Measurements from ENCODE around the gene ERAS.

Gene ERAS

DNA sequence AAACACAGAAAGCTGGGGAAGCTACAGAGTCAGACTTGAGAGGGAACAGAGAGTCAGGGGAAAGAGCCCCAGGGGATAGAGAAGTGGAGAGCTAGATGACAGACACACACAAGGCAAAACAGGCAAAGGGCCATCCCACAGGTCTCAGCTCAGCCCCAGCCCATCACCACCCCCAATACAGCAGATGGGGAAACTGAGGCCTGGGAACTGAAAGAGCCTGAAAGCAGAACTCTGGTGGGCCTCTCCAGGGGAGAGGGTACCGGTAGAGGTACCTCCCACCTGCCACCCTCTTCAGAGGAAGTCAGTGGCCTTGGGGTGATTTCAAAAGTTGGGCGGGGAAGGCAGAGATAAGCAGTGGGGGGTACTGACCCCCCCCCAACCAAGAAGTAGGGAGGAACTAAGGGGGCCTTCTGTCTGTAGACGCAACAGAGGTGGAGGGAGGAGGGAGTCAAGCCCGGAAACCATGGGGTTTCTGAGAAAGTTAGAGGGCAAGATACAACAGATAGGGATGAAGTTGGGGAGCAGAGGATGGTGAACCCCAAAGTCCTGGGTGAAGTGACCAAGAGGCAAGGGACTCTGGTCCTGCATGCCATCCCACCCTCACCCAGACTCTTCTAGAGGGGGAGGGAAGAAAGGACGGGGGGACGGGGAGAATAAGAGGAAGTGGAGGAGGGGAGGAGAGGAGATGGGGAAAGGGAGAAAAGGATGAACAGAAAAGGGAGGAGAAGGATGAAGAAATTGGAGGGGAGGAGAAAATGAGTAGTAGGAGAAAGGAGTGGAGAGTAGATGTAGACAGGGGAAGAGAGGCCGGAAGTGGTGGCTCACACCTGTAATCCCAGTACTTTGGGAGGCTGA lies 36.7 kb upstream of the ERAS start:
- H3K4me3 Mint-ChIP-seq: no peak overlapping the region

GRCh38 chrX:48790477-48790876 lies 35.8 kb upstream of the ERAS start:
- peaks cover 37 to 38% of the 10 kb centered on the region in 2 donors for H3K27me3 Mint-ChIP-seq
- H3K4me1 Mint-ChIP-seq: peaks cover 0 to 10% of the 10 kb centered on the region in 2 donors
- H3K36me3 Mint-ChIP-seq: no peaks in the 10 kb centered on the region
- H3K4me3 Mint-ChIP-seq: no peak overlapping the region
- ATAC-seq (replicated peaks): no peak
- no peaks in the 10 kb centered on the region for H3K9me3 Mint-ChIP-seq
- H3K27ac Mint-ChIP-seq: no peak overlapping the region
- DNase-seq: no peak

More for the DNA sequence above, 36.7 kb upstream of the ERAS start:
- ATAC-seq (replicated peaks) (no peak), DNase-seq (no peak)
- Mint-ChIP-seq H3K36me3 (no peaks in the 10 kb centered on the region), H3K27me3 (peaks cover 40 to 41% of the 10 kb centered on the region in 2 donors), H3K9me3 (no peaks in the 10 kb centered on the region), H3K27ac (no peak overlapping the region), H3K4me1 (peaks cover 0 to 10% of the 10 kb centered on the region in 2 donors)

DNA sequence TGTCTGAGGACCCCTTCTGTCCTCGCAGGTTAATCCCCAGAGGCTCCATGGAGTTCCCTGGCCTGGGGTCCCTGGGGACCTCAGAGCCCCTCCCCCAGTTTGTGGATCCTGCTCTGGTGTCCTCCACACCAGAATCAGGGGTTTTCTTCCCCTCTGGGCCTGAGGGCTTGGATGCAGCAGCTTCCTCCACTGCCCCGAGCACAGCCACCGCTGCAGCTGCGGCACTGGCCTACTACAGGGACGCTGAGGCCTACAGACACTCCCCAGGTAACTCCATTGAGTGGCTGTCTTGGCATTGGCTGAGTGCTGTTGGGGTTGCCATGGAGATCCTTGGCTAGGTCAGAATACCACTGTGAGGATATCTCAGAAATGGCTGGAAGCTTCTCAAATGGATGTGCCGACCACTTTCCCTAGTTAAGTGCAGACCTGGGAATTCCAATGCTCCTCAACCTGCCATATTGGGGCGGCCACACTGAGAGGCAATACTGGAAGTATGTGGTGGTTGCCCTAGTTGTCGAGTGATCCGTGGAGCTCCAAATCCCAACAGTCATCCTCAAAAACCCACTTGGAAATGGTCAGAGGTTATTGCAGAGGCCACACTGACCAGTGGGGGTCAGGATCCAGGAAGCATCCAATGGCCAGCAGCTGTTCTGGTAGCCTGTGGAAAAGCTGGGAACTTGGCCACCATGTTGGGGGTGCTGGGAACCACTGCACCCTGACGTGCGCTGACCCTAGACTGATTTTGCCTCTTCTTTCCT lies 35.1 kb upstream of the ERAS start:
- Mint-ChIP-seq H3K36me3 (no peaks in the 10 kb centered on the region), H3K27ac (no peak overlapping the region)
- no peak for ATAC-seq (replicated peaks)

DNA sequence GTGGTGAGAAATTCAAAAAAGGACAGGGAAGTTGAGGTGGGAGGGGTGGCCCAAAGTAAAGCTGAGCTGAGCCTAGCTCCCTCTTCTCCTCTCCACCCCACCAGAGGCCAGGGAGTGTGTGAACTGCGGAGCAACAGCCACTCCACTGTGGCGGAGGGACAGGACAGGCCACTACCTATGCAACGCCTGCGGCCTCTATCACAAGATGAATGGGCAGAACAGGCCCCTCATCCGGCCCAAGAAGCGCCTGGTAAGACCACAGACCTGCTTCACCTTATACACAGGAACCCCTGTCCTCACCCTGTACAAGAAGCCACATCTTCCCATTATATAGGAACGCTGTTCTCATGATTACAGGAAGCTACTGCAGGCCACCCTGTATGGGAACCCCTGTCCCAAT lies 34.1 kb upstream of the ERAS start:
- H3K36me3 Mint-ChIP-seq: no peaks in the 10 kb centered on the region

More for the DNA sequence above, 35.1 kb upstream of the ERAS start:
- no peaks in the 10 kb centered on the region for H3K9me3 Mint-ChIP-seq
- H3K4me3 Mint-ChIP-seq: no peak overlapping the region
- H3K27me3 Mint-ChIP-seq: peaks cover 32 to 42% of the 10 kb centered on the region in 2 donors
- peaks cover 0 to 10% of the 10 kb centered on the region in 2 donors for H3K4me1 Mint-ChIP-seq
- DNase-seq: no peak

DNA sequence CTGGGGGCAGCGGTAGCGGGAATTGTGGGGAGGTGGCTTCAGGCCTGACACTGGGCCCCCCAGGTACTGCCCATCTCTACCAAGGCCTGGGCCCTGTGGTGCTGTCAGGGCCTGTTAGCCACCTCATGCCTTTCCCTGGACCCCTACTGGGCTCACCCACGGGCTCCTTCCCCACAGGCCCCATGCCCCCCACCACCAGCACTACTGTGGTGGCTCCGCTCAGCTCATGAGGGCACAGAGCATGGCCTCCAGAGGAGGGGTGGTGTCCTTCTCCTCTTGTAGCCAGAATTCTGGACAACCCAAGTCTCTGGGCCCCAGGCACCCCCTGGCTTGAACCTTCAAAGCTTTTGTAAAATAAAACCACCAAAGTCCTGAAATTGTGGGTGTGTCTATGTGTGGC lies 32.4 kb upstream of the ERAS start:
- DNase-seq: no peak
- Mint-ChIP-seq H3K27me3 (peaks cover 8 to 23% of the 10 kb centered on the region in 2 donors), H3K4me1 (peaks cover 0 to 10% of the 10 kb centered on the region in 2 donors), H3K27ac (no peak overlapping the region), H3K9me3 (no peaks in the 10 kb centered on the region), H3K4me3 (no peak overlapping the region), H3K36me3 (no peaks in the 10 kb centered on the region)
- no peak for ATAC-seq (replicated peaks)

More for the DNA sequence above, 34.1 kb upstream of the ERAS start:
- H3K9me3 Mint-ChIP-seq: no peaks in the 10 kb centered on the region
- H3K4me3 Mint-ChIP-seq: no peak overlapping the region
- H3K27ac Mint-ChIP-seq: no peak overlapping the region
- H3K27me3 Mint-ChIP-seq: peaks cover 25 to 37% of the 10 kb centered on the region in 2 donors
- H3K4me1 Mint-ChIP-seq: peaks cover 0 to 10% of the 10 kb centered on the region in 2 donors
- DNase-seq (no peak), ATAC-seq (replicated peaks) (no peak)

GRCh38 chrX:48794340-48794910 lies 31.9 kb upstream of the ERAS start:
- ATAC-seq (replicated peaks) (no peak), DNase-seq (no peak)
- H3K27me3 Mint-ChIP-seq: peaks cover 4 to 23% of the 10 kb centered on the region in 2 donors
- peaks cover 0 to 5% of the 10 kb centered on the region in 2 donors for H3K4me1 Mint-ChIP-seq
- no peaks in the 10 kb centered on the region for H3K9me3 Mint-ChIP-seq
- no peaks in the 10 kb centered on the region for H3K36me3 Mint-ChIP-seq
- no peak overlapping the region for H3K27ac Mint-ChIP-seq
- H3K4me3 Mint-ChIP-seq: no peak overlapping the region

DNA sequence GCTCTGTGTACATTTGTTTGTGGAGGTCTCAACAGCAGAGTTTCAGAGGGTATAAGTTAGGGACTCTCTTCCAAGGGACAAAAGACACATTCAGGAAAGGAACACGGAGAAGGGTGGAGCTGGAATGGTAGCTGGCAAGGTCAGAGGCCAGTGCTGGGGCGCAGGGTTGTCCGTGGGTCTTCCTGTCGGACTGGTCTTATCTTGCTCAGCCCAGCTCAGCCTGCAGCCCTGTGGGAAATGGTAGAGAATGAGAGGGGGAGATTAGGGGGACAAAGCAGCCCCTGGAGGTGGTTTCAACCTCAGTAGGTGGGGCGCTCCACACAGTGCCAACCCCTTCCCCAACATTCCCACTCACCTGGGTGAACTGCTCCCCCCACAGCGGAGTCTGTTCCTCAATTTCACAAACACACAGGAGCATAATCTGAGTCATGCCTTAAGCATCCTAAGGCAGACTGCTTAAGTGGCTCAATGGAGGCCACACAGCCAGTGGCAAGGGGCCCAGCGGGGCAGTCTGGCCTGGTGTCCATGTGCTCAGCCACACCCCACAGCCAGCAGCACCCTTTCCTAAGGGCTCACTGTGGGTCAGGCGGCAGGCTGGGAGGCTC lies 31.3 kb upstream of the ERAS start:
- no peak overlapping the region for H3K27ac Mint-ChIP-seq
- peaks cover 0 to under 1% of the 10 kb centered on the region in 2 donors for H3K4me1 Mint-ChIP-seq
- peaks cover 0 to 19% of the 10 kb centered on the region in 2 donors for H3K27me3 Mint-ChIP-seq
- no peaks in the 10 kb centered on the region for H3K36me3 Mint-ChIP-seq
- no peaks in the 10 kb centered on the region for H3K9me3 Mint-ChIP-seq
- no peak for DNase-seq
- no peak for ATAC-seq (replicated peaks)
- no peak overlapping the region for H3K4me3 Mint-ChIP-seq

- DNase-seq (no peak), ATAC-seq (replicated peaks) (no peak)
- Mint-ChIP-seq H3K4me1 (peaks cover 7 to 17% of the 10 kb centered on the region in 2 donors), H3K9me3 (no peaks in the 10 kb centered on the region), H3K36me3 (no peaks in the 10 kb centered on the region), H3K4me3 (no peak overlapping the region), H3K27me3 (peaks cover 0 to 13% of the 10 kb centered on the region in 2 donors), H3K27ac (no peak overlapping the region)
Measured at GRCh38 chrX:48798318-48798717, 28.0 kb upstream of the ERAS start.

- Mint-ChIP-seq H3K36me3 (peaks cover 6 to 11% of the 10 kb centered on the region in 2 donors), H3K4me3 (peak overlapping the region; percentile 90 to 91), H3K4me1 (peaks cover 9 to 17% of the 10 kb centered on the region in 2 donors), H3K9me3 (no peaks in the 10 kb centered on the region), H3K27me3 (peaks cover 0 to 12% of the 10 kb centered on the region in 2 donors), H3K27ac (peak overlapping the region; percentile 99)
- ATAC-seq (replicated peaks) (no peak), DNase-seq (no peak)
Measured at GRCh38 chrX:48800574-48801279, 25.6 kb upstream of the ERAS start.

DNA sequence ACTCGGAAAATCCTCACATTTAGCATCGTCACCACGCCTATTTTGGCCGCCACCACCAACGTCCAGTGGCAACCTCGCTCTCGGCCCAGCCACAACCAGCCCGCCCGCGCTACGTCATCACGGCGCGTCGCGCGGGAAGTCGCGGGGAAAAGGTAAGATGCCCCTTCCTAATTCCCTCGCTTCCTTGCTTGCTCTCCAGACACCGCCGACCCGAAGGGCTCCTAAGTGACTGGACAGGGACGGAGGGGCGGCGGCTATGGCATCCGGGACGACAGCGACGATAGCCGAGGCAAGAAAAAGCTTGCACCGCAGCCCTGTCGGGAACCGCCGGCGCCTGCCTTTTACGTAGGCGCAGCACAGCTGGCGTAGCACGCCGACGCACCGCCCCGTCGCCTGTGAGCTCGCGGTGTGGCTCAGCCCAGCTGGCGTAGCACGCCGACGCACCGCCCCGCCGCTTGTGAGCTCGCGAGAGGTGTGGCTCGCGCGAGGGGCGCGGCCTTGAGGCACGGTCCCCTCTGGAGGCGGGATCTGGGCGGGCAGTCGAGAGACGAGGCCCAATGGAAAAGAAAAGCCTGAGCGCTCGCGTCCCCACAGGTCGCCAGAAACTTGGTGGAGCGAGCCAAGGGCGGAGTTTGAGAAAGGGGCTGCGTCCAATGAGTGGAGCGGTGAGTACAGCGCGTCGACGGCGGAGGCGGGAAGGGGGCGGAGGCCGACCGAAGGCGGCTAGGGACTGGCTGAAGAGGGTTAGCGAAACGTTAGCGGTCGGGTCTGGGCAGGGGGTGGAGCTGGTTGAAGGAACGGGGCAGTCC lies 24.8 kb upstream of the ERAS start, which contains the start of gene HDAC6:
TSS of gene HDAC6 (plus strand) at position 788 of the 809 bp plus-strand sequence. CDS start 626 bp downstream, outside the sequence.
- H3K4me3 Mint-ChIP-seq: peak within 1 kb of the TSS; percentile 90 to 91
- H3K27me3 Mint-ChIP-seq: peaks cover 0 to 5% of the 10 kb centered on the region in 2 donors
- DNase-seq: peak; percentile 96
- H3K27ac Mint-ChIP-seq: peak within 1 kb of the TSS; percentile 99
- ATAC-seq (replicated peaks): peak; percentile 85 to 87
- peaks cover 7 to 11% of the 10 kb centered on the region in 2 donors for H3K36me3 Mint-ChIP-seq
- no peaks in the 10 kb centered on the region for H3K9me3 Mint-ChIP-seq
- H3K4me1 Mint-ChIP-seq: peaks cover 9 to 17% of the 10 kb centered on the region in 2 donors

DNA sequence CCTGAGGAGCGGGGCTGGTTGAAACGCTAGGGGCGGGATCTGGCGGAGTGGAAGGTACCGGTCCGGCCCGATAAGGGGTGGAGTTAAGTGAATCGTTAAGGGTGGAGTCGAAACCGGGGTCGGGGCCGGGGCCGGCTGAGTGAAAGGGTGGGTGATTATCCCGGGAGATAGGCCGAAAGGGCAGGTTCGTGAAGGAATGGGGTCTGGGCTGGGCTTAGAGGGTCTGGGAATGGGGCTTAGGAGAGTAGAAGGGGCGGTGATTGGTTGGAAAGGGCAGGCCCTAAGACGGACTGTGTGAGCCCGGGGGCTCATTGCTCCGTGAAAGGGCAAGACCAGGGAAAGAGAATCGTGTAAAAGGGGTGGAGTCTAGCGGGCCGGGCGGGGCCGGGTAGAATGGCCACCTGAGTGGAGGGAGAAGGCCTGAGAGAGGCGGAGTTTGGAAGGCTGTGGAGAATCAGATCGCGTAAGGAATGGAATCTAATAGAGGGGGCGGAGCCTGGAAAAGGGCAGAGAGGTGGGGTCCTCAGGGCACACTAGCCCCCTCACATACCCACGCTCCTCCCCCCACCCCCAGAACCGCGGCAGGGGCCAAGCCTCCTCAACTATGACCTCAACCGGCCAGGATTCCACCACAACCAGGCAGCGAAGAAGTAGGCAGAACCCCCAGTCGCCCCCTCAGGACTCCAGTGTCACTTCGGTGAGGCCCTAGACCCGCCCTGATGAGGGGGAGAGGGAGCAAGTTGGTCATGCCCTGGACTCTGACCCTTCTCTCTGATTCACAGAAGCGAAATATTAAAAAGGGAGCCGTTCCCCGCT lies 24.0 kb upstream of the ERAS start:
- H3K4me1 Mint-ChIP-seq: peaks cover 9 to 17% of the 10 kb centered on the region in 2 donors
- peaks cover 7 to 11% of the 10 kb centered on the region in 2 donors for H3K36me3 Mint-ChIP-seq
- peak overlapping the region; percentile 90 to 91 for H3K4me3 Mint-ChIP-seq
- DNase-seq (peak; percentile 81), ATAC-seq (replicated peaks) (peak; percentile 67 to 70)
- peaks cover 0 to 5% of the 10 kb centered on the region in 2 donors for H3K27me3 Mint-ChIP-seq
- H3K27ac Mint-ChIP-seq: peak overlapping the region; percentile 99
- H3K9me3 Mint-ChIP-seq: no peaks in the 10 kb centered on the region

- H3K27me3 Mint-ChIP-seq: peaks cover 0 to 5% of the 10 kb centered on the region in 2 donors
- ATAC-seq (replicated peaks): no peak
- peaks cover 9 to 17% of the 10 kb centered on the region in 2 donors for H3K4me1 Mint-ChIP-seq
- no peak for DNase-seq
- H3K36me3 Mint-ChIP-seq: peaks cover 7 to 11% of the 10 kb centered on the region in 2 donors
- peak overlapping the region; percentile 90 to 91 for H3K4me3 Mint-ChIP-seq
- H3K27ac Mint-ChIP-seq: peak overlapping the region; percentile 99
- H3K9me3 Mint-ChIP-seq: no peaks in the 10 kb centered on the region
Measured at GRCh38 chrX:48802905-48803200, 23.5 kb upstream of the ERAS start.

Data from stimulated activated naive B cell treated with anti-CD40 and anti-IgM and Interleukin-4, amounts not matched to agents 10 μg/mL and 1 μg/mL and 100 μg/mL, for 72 hours (primary cell).